Activated CD8-positive, alpha-beta T cell treated with anti-CD3 and anti-CD28 coated beads for 36 hours (primary cell): ENCODE results near the gene DOK4. TPM values are rescaled to one million over a fixed set of nuclear protein-coding genes. Genes with fewer than 3 reads are reported as not detected.

ENCODE experiments used
- ATAC-seq: fragments of 200-7000 bp; cut with Tn5 transposase; one replicate; pipeline ENCODE4 v1.10.0; 2021; ENCODE audit warnings: mild to moderate bottlenecking, moderate library complexity
- CTCF ChIA-PET: fragments of 350-600 bp; sonication (Branson Sonifier 250); formaldehyde crosslinking; loops from one replicate; lab custom pipeline; 2021; ENCODE audit warnings: antibody characterized with exemption; lab: Charles Lee
- POLR2A ChIA-PET: fragments of 350-600 bp; sonication (Branson Sonifier 250); formaldehyde crosslinking; loops from one replicate; lab custom pipeline; 2021; ENCODE audit warnings: antibody characterized with exemption; lab: Charles Lee
- DNase-seq: peaks from one replicate; pipeline ENCODE4 v3.0.0-alpha.2; 2020
- H3K27ac Mint-ChIP-seq: one replicate; pipeline ENCODE4 v1.8.0; 2021; ENCODE audit warnings: mild to moderate bottlenecking, mixed read lengths
- H3K27me3 Mint-ChIP-seq: one replicate; pipeline ENCODE4 v1.8.0; 2021; ENCODE audit warnings: mixed read lengths
- H3K36me3 Mint-ChIP-seq: one replicate; pipeline ENCODE4 v1.8.0; 2021; ENCODE audit warnings: low read depth, mixed read lengths
- H3K4me1 Mint-ChIP-seq: one replicate; pipeline ENCODE4 v1.8.0; 2021; ENCODE audit warnings: low read depth, mixed read lengths
- H3K4me3 Mint-ChIP-seq: one replicate; pipeline ENCODE4 v1.8.0; 2021; ENCODE audit warnings: mild to moderate bottlenecking, moderate library complexity, mixed read lengths
- H3K9me3 Mint-ChIP-seq: one replicate; pipeline ENCODE4 v1.8.0; 2021; ENCODE audit warnings: mixed read lengths
- CTCF ChIP-seq: fragments of 200-600 bp; IDR thresholded peaks from one replicate; pipeline ENCODE4 v1.8.0; 2022; ENCODE audit warnings: antibody characterized with exemption, mild to moderate bottlenecking
- intact Hi-C: fragments of 100-400 bp; cut with micrococcal nuclease; formaldehyde crosslinking; loops from one replicate; pipeline ENCODE4 v1.10.0; 2022
- total RNA-seq, 2 experiments: library from RNA; stranded (reverse); gene quantifications; one replicate each; pipeline ENCODE4 v1.2.3, GENCODE V29; 2021

DOK4 gene
- total RNA-seq, 2 experiments from 2014 or later: 4.6 to 5.1 TPM

DNA sequence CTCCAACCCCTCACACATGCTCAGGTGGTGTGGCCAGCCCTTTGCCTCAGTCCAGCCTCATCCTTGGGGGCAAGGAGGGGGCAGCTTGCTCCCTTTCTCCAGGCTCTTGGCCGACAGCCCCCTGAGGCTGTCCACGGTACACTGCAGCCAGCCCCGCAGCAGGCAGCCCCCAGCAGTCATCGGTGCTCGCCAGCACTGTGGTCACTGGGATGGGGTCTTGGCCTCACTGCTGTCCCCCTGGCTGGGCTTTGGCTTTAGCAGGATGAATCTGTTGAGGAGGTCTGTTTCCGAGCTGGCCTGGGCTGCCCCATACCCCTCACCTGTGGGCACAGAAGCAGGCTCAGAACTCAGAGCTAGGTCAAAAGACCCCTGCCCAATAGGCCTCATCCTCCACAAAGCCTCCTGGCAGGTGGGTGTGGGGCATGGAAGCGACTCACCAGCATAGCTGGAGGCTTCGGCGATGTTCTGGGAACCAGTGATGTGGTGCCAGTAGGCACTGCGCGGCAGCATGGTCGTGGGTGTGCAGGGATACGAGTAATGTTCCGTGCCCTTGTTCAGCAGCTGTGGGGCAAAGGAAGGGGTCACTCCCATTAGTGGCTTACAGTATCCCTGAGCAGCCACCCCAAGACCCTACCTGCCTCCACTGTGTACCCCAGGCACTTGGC is 13.0 kb downstream of the DOK4 start:
- no peak for DNase-seq
- Mint-ChIP-seq H3K9me3 (no peaks in the 10 kb centered on the region), H3K4me1 (peaks cover 15% of the 10 kb centered on the region), H3K4me3 (no peak overlapping the region), H3K36me3 (peaks cover 12% of the 10 kb centered on the region), H3K27me3 (no peaks in the 10 kb centered on the region), H3K27ac (no peak overlapping the region)
- ChIA-PET CTCF (interaction anchor here (1.0 to 8.2 kb wide), 5 partner anchors 9 to 103 kb away, joined by 3 to 71 read pairs (median 17); partner anchors contain the start of genes DOK4 and POLR2C), POLR2A (interaction anchor here (2.7 to 6.9 kb wide), 3 partner anchors 9 to 12 kb away, joined by 12 to 29 read pairs (median 22); partner anchors contain the start of genes DOK4 and POLR2C)
- TF ChIP-seq CTCF: no peak
- no peak for ATAC-seq
- intact Hi-C loops: no loop called here

- no peaks in the 10 kb centered on the region for H3K27me3 Mint-ChIP-seq
- H3K36me3 Mint-ChIP-seq: peaks cover 14% of the 10 kb centered on the region
- ChIA-PET POLR2A (interaction anchor here (1.0 to 6.9 kb wide), 4 partner anchors 8 to 21 kb away, joined by 3 to 29 read pairs (median 17); partner anchors contain the start of genes DOK4 and POLR2C), CTCF (interaction anchor here (1.0 to 8.2 kb wide), 6 partner anchors 8 to 104 kb away, joined by 3 to 71 read pairs (median 15); partner anchors contain the start of genes DOK4 and POLR2C)
- no peak for DNase-seq
- H3K4me1 Mint-ChIP-seq: peaks cover 15% of the 10 kb centered on the region
- no peaks in the 10 kb centered on the region for H3K9me3 Mint-ChIP-seq
- TF ChIP-seq CTCF: no peak
- no peak for ATAC-seq
- intact Hi-C loops: no loop called here
- no peak overlapping the region for H3K4me3 Mint-ChIP-seq
- no peak overlapping the region for H3K27ac Mint-ChIP-seq
Measured at GRCh38 chr16:57472665-57473060, 13.6 kb downstream of the DOK4 start.

- POLR2A ChIA-PET: interaction anchor here (1.0 to 6.9 kb wide), 5 partner anchors 7 to 21 kb away, joined by 3 to 29 read pairs (median 12); partner anchors contain the start of genes DOK4 and POLR2C
- peaks cover 15% of the 10 kb centered on the region for H3K4me1 Mint-ChIP-seq
- no peak for TF ChIP-seq CTCF
- ATAC-seq: no peak
- DNase-seq: no peak
- no peak overlapping the region for H3K4me3 Mint-ChIP-seq
- H3K27ac Mint-ChIP-seq: peak overlapping the region; percentile 41
- no peaks in the 10 kb centered on the region for H3K27me3 Mint-ChIP-seq
- intact Hi-C loops: no loop called here
- no peaks in the 10 kb centered on the region for H3K9me3 Mint-ChIP-seq
- peaks cover 17% of the 10 kb centered on the region for H3K36me3 Mint-ChIP-seq
- CTCF ChIA-PET: interaction anchor here (1.0 to 3.4 kb wide), 4 partner anchors 8 to 48 kb away, joined by 3 to 20 read pairs (median 9); partner anchors contain the start of genes DOK4 and POLR2C
Measured at GRCh38 chr16:57471852-57472664, 14.2 kb downstream of the DOK4 start.

GRCh38 chr16:57471209-57471608 is 15.1 kb downstream of the DOK4 start:
- Mint-ChIP-seq H3K27me3 (no peaks in the 10 kb centered on the region), H3K27ac (no peak overlapping the region), H3K9me3 (no peaks in the 10 kb centered on the region), H3K4me3 (no peak overlapping the region), H3K4me1 (peaks cover 10% of the 10 kb centered on the region), H3K36me3 (peaks cover 19% of the 10 kb centered on the region)
- DNase-seq (no peak), ATAC-seq (no peak)
- CTCF ChIA-PET: interaction anchor here (2.2 kb wide), 2 partner anchors 9 to 49 kb away, joined by 5 to 13 read pairs; partner anchors contain the start of gene POLR2C
- POLR2A ChIA-PET: interaction anchor here (0.6 to 6.9 kb wide), 5 partner anchors 8 to 39 kb away, joined by 3 to 29 read pairs (median 4); partner anchors contain the start of genes DOK4 and POLR2C
- intact Hi-C loops: no loop called here
- TF ChIP-seq CTCF: no peak
